Glomerular visceral epithelial cell (primary cell): ENCODE data around the gene GABRG3.

Source experiments
- DNase-seq: peaks from one replicate; pipeline ENCODE4 v3.0.0-alpha.2; 2016; ENCODE audit errors: extremely low spot score

The GABRG3 gene

GRCh38 chr15:27575521-27575920, 604.5 kb downstream of the GABRG3 start:
- no peak for DNase-seq

- no peak for DNase-seq
Observed at GRCh38 chr15:27576576-27576975, 605.6 kb downstream of the GABRG3 start.

GRCh38 chr15:27579738-27580137, 608.8 kb downstream of the GABRG3 start:
- DNase-seq, result no peak

- no peak for DNase-seq
Observed at GRCh38 chr15:27582726-27583410, 611.9 kb downstream of the GABRG3 start.

GRCh38 chr15:27583651-27584050, 612.7 kb downstream of the GABRG3 start:
- DNase-seq, result no peak

- DNase-seq, result no peak
Observed at GRCh38 chr15:27585041-27585640, 614.2 kb downstream of the GABRG3 start.

- no peak for DNase-seq
Observed at GRCh38 chr15:27587810-27588209, 616.8 kb downstream of the GABRG3 start.

- DNase-seq, result no peak
Observed at GRCh38 chr15:27589260-27589659, 618.3 kb downstream of the GABRG3 start.

GRCh38 chr15:27589782-27590181, 618.8 kb downstream of the GABRG3 start:
- no peak for DNase-seq
